ENCODE data around the gene SURF6.

The SURF6 gene

GRCh38 chr9:133367778-133368177 lies 31.8 kb upstream of the SURF6 start:
- DNase-seq (ENCODE audit: low spot score) = no peak

- no peak for DNase-seq (ENCODE audit: low spot score)
Measured at GRCh38 chr9:133367221-133367620, 31.2 kb upstream of the SURF6 start.

DNA sequence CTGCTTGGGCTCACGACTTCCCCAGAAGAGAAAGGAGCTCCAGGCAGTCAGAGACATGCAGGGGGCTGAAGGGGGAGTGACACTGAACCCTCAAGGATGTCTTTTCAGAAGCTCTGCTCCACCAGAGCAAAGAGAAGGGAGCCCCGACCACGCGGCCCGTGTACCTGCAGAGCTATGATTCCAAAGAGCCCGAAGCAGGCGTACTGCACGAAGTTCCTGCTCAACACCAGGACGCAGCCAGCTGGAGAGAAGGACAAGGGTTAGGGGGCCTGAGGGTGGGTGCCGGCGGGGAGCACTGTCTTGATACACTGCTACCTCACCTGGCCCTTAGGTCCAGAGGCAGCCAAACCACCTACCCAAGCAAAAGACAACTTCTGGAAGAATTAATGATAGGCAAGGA lies 30.4 kb upstream of the SURF6 start:
- no peak for DNase-seq (ENCODE audit: low spot score)

DNA sequence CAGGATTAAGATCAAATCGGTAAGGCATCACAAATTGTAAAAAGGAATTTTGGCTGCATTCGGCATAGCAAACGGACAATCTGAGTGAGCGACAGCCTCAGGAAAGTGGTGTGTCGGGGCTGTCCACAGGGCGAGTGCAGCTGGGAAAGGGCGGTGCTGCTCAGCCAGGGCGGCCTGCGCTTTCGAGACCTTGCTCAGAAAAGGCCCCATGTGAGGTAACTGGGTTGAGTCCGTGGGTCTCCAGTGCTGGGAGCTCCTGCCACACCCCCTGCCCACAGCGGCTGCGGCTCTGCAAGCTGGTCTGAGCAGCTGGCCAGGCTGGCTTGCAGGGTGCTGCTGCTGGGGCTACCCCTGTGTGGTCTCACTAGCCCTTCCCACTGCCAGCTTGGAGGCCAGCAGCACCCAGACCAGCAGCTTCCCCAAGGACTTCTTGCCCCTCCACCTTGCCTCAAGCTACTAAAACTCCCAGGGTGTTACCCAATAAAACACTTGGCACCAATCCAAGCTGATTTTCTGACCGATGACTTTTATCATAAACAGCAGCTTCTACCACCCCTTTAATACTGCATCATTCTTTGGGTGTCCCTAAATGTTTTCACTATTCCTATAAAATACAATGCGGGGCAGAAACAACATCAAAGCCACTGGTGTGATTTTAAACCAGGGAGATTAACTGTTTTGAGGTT lies 26.5 kb upstream of the SURF6 start:
- no peak for DNase-seq (ENCODE audit: low spot score)

DNA sequence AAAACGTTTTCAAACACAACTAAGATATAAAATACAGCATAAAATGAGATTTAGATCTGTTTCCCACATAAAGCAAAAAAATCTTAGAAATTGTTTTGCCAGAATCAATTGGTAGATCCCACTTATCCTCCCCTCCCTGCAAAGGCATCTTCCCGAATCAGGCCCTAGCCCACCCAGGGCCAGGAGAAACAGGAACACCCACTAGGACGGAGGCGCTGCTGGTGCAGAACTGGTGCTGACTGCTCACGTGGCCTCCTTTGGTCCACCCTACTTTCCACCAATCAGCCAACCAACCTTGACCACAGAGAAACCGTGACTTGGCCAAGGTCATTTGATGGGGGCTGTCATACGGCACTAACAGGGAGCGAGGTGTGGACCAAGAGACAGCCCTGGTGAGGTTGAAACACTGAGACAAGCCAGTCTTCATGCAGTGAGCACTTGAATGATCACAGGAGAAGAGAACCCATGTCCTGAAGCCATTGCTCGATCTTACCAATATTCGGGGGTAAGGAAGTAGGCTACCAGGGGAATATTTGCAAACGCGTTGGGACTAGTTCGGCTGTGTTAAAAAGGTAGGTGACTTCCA lies 25.6 kb upstream of the SURF6 start:
- no peak for DNase-seq (ENCODE audit: low spot score)

DNA sequence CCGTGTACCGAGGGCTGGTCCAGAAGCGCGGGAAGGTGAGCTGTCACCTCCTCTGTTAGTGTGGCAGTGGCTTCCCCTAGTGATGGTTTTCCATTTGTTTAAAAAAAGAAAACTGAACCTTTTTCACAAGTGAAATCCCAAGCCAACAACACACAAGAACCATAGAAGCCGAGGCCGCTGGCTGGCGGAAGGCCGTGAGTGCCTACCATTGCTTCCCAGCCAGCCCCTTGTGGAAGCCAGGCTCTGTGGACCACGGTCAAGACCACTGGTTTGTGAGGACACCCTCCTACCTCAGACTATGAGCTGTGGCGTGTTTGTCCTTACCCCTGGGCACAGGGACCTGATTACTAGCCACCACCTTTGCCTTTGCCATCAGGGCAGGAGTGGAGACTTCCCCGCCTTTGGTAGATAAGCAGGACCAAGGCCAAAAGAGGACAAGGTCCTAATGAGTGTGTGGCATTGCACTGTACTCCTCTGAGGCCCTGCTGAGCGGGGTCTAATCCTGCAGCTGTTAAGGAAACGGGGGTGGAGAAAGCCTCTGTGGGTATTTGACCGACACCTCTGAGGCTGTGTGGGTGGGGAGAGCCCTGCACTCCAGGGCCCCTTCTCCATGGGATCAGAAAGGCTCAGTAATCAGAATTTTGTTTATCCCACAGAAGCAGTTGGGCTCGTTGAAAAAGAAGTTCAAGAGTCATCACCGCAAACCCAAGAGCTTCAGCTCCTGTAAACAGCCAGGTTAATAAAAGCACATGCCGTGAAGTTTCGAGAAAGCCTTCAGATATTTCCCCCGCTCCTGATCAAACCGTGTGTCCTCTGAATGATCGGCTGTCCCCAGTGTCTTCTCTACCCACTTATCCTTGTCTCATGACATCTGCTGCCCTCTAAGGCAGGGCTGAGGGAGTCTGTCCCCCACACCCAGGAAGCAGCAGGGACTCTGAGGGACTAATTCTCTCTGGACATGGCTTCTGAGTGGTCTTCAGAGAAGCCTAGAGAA lies 24.7 kb upstream of the SURF6 start:
- no peak for DNase-seq (ENCODE audit: low spot score)

DNA sequence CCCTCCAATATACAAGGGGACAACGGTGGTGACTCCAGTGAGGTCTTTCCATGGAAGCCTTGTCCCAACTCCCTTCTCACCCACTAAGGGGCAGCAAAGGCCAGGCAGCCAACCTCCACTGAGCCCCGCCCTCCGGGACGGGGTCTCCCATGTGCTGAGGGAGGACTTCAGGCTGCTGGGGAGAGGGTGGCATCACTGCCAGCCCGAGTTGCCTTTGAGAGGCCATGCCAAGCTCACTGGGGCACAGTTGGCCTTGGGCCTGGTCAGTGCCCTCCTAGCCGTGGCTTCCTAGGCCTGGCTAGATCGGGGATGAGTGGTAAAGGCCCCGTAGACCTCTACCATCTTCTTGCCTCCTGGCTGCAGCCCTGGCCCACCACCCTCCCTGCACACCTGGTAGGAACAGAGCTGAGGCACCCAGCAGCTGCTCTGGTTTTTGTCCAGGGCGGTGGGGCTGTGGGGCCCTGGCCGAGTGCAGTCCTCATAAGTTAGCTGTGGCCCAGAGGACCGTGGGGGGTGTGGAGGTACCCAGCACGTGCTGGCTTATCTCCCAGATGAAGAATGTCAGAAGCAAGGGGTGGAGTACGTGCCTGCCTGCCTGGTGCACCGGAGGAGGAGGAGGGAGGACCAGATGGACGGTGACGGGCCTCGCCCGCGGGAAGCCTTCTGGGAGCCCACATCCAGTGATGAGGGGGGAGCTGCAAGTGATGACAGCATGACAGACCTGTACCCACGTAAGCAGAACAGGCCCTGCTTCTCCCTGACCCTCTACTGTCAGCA lies 23.6 kb upstream of the SURF6 start:
- no peak for DNase-seq (ENCODE audit: low spot score)

GRCh38 chr9:133357656-133358055 lies 21.7 kb upstream of the SURF6 start:
- no peak for DNase-seq (ENCODE audit: low spot score)

- peak; percentile 59 for DNase-seq (ENCODE audit: low spot score)
Measured at GRCh38 chr9:133356391-133357091, 20.6 kb upstream of the SURF6 start, which contains the start of the genes SURF1 and SURF2. TSS of gene SURF1 (minus strand) at chr9:133356487. CDS start at chr9:133356453, 34 bp downstream. TSS of gene SURF2 (plus strand) at chr9:133356550. CDS start at chr9:133356593, 43 bp downstream.

DNA sequence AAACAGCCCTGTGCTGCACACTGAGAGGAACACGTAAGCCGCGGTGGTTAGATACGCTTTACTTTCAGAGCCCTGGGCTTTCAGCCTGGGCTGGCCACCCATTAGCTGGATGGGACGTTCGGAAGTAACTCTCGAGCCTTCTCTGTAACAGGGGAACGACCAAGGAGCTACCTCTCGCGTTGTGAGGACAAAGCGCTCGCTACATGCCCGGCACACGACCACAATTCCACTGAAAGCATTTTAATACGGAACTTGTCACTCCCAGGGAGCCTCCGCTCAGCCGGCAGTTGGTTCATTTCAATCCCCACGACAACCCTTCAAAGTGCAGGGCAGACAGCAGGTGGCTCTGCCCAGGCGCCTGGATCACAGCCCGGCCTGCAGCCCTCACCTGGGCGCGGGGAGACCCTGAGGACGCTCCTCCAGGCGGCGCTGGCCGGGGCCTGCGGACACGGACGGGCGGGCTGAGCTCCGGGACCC lies 19.9 kb upstream of the SURF6 start:
- no peak for DNase-seq (ENCODE audit: low spot score)

DNA sequence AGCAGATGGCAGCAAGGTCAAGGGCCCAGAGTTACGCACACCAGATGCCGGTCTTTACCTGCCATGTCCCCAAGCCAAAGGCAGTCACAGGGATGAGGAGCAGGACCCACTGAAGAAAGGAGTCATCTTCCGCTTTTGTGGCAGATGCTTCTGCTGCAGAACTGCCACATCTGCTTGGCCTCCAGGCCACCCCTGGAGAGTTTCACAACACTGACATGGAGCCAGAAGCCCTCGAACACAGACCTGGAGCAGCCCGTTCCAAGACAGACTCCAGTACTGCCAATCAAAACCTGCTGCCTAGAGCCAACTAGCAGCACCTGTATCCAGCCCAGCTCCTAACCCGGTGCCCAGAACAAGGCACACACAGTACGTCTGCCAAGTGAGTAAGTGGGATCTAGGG lies 18.8 kb upstream of the SURF6 start:
- no peak for DNase-seq (ENCODE audit: low spot score)

DNA sequence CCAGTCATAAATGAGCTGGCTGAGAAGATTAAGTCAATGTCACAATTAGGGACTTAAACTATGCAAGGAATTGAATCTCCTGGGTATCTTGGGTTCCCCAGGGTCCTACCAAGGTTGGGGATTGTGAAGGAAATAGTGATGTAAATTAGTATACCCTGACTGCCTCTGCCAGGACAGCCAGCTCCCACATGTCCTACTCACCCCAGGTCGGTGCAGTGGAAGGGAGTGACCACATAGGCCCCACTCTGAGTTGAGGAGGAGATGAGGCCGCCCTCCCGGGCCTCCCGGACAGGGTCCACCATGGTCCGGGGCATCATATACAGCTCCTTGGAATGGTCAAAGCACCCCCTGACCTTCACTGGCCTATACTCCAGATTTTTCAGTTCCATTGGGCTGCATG lies 17.6 kb upstream of the SURF6 start:
- no peak for DNase-seq (ENCODE audit: low spot score)

DNA sequence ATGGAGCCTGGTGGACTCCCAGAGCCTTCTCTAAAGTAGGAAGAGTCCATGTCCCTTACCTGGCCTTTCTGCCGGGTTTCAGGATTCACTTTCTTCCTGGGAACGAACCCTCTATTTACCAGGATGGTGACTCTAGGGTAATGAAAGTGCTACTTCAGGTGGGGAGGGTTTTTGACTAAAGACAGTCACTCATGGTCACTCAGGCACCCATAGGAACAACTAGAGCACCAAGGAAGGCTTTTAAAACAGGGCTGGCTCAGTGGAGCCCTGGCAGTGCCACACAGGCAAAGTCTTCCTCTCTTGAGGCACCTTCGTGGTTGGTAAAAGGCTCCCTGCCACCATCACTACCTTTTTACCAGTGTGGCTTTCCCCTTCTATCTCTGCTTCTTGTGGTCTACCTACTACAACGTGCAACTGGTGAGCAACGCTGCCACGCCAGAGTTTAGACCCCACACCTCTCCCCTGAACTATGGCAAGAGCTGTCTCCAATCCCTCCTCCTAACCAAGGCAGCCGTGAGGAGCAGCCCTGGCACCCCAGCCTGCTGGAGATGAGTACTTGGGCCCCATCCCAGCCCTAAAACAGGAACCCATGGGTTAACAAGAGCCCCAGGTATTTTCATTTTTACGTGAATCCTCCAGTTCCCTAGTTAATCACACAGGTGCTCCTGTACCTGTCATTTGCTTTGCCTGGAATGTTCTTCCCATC lies 16.8 kb upstream of the SURF6 start:
- DNase-seq (ENCODE audit: low spot score) = no peak

DNA sequence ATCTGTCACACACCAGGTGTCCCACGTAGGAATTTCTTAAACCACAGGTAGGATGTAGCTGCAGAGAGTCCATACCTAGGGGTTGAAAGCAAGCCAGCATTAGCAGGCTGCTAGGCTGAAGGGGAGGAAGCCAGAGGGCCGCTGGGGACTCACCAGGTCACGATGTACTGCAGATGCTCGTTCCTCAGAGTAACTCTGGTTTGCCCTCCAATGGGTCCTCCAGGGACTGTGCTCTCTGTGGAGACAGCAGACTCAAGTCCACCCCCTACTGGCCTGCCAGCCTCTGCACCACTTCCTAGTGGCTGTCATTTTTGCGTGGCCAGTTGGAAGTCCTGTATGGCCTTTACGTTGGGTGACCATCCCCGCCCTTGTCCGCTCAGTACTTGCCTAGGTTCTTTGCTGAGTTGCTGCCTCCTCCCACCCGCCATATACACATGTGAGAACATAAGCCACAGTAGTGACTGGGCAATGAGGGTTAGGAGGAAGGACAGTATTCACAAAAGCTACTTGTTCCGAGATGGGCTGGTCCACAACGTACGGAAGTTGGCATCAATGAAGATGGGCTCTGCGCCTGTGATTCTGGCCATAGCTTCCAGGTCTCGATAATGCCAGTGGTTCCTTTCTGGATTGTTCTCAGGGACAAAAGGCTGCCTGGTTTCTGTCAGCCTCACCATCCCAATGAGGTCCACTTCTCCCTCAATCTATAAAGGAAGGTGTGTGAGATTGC lies 16.1 kb upstream of the SURF6 start:
- DNase-seq (ENCODE audit: low spot score) = no peak

DNA sequence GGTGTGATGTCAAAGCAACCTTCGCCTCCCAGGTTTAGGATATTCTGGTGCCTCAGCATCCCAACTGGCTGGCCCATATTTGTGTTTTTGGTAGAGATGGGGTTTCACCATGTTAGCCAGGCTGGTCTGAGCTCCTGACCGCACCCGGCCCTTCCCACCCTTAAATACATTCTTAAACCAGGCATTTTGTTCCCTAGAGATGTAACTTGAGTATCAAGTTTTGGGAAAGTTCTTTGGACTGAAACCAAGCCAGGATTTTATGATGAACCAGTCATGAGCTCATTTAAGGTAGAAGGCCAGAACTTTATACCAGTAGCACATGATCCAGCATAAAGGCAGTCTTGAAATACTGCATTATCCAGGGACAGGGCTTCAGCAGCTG lies 15.5 kb upstream of the SURF6 start:
- no peak for DNase-seq (ENCODE audit: low spot score)

- no peak for DNase-seq (ENCODE audit: low spot score)
Measured at GRCh38 chr9:133349965-133350616, 14.1 kb upstream of the SURF6 start.

DNA sequence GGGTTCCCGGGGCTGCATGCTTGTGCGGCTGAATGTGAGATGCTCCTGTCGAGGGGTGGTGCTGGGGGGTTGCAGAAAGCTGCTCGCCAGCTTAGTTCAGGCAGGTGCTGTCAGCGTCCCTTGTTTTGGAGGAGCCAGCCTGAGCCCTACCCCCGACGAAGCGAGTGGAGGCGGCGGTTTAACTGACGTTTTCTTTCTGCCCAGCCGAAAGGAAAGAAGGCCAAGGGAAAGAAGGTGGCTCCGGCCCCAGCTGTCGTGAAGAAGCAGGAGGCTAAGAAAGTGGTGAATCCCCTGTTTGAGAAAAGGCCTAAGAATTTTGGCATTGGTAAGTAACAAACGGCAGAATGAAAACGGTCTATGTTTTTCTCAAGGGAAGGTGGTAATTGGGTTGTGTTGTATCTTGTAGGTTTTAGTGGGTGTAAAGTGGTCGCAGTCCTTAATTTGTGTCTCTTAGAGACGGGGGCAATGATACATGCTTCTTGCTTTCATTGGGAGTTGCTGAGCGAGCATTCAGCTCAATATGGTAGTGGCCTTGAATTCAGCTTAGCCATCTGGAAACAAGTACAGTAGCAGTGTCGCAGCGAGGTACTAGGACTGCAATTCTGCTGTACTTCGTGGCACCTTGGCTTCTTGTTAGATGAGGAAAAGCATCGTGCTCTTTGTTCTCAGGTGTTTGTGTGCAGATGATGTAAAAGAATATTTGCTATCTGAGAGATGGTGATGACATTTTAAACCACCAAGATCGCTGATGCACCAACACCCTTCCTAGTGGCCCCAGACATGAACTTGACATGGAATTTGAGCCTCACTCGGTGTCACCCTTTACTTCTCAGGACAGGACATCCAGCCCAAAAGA lies 13.0 kb upstream of the SURF6 start:
- no peak for DNase-seq (ENCODE audit: low spot score)

GRCh38 chr9:133347985-133348717 lies 12.2 kb upstream of the SURF6 start, which contains the start of the genes MED22 and RPL7A:
TSS of gene MED22 (minus strand) at chr9:133348131. CDS start at chr9:133346662, 1,469 bp downstream.
TSS of gene RPL7A (plus strand) at chr9:133348218. CDS start at chr9:133348244, 26 bp downstream.
- peak; percentile 95 for DNase-seq (ENCODE audit: low spot score)

All from pons (tissue), 1 donor.